IMR-90 (cell line): Measurements from ENCODE around the gene AWAT1. TPM values are rescaled to one million over a fixed set of nuclear protein-coding genes. Genes with fewer than 3 reads are reported as not detected.

Experiments
- ATAC-seq: fragments of 200-7000 bp; cut with Tn5 transposase; 2 replicates; pipeline ENCODE4 v1.9.1; 2020; ENCODE audit warnings: low read depth, mild to moderate bottlenecking, moderate library complexity
- BruUV-seq: library from RNA; stranded (reverse); fragments of 400-500 nt; replicated peaks from 2 replicates; lab custom pipeline; 2021; lab: Mats Ljungman, UMichigan
- CTCF ChIA-PET: fragments of 300-600 bp; formaldehyde crosslinking; extraction: SDS; loops from one replicate; lab custom pipeline; 2021; ENCODE audit warnings: antibody characterized with exemption; lab: Yijun Ruan, JAX
- POLR2A ChIA-PET: fragments of 300-600 bp; sonication (Branson Sonifier 250); formaldehyde crosslinking; loops from one replicate; lab custom pipeline; 2022; ENCODE audit warnings: antibody characterized with exemption; ENCODE audit not compliant: unreplicated experiment; lab: Charles Lee
- DNase-seq: peaks from one replicate; pipeline ENCODE4 v3.0.0; 2013
- H2AFZ ChIP-seq: replicated peaks from 2 replicates; pipeline ENCODE3; 2013; ENCODE audit warnings: low read length, mild to moderate bottlenecking; ENCODE audit not compliant: poor library complexity
- H2AK5ac ChIP-seq: 2 replicates; pipeline ENCODE4 v1.6.1; 2013; ENCODE audit warnings: low read depth, low read length, inconsistent platforms
- H2AK9ac ChIP-seq: replicated peaks from 2 replicates; pipeline ENCODE3; 2013; ENCODE audit warnings: mild to moderate bottlenecking, low read depth, low read length, moderate library complexity; ENCODE audit not compliant: poor library complexity
- H2BK120ac ChIP-seq: 2 replicates; pipeline ENCODE4 v1.6.1; 2013; ENCODE audit warnings: low read depth, low read length, inconsistent platforms
- H2BK15ac ChIP-seq: 3 replicates; pipeline ENCODE4 v1.6.1; 2013; ENCODE audit warnings: low read depth, low read length, inconsistent platforms
- H2BK20ac ChIP-seq: 2 replicates; pipeline ENCODE4 v1.6.1; 2013; ENCODE audit warnings: low read depth, mild to moderate bottlenecking, inconsistent platforms, low read length, moderate library complexity
- H2BK5ac ChIP-seq: 2 replicates; pipeline ENCODE4 v1.6.1; 2013; ENCODE audit warnings: mild to moderate bottlenecking, low read depth, low read length, inconsistent platforms; ENCODE audit not compliant: poor library complexity, severe bottlenecking
- H3K14ac ChIP-seq: replicated peaks from 2 replicates; pipeline ENCODE4 v1.6.1; 2013; ENCODE audit warnings: low read depth, low read length, inconsistent platforms
- H3K18ac ChIP-seq: 2 replicates; pipeline ENCODE4 v1.6.1; 2013; ENCODE audit warnings: low read depth, low read length, control low read depth
- H3K23ac ChIP-seq: 2 replicates; pipeline ENCODE4 v1.6.1; 2013; ENCODE audit warnings: low read depth, low read length, inconsistent platforms
- H3K27ac ChIP-seq: 2 replicates; pipeline ENCODE4 v1.5.1; 2013; ENCODE audit warnings: mild to moderate bottlenecking, control low read depth, low read length; ENCODE audit not compliant: insufficient read depth
- H3K27me3 ChIP-seq: 2 replicates; pipeline ENCODE4 v1.6.1; 2013; ENCODE audit warnings: low read length; ENCODE audit not compliant: control insufficient read depth, insufficient read depth
- H3K36me3 ChIP-seq: 2 replicates; pipeline ENCODE4 v1.6.1; 2013; ENCODE audit warnings: low read length, mixed read lengths; ENCODE audit not compliant: control insufficient read depth, insufficient read depth
- H3K4ac ChIP-seq: 2 replicates; pipeline ENCODE4 v1.6.1; 2013; ENCODE audit warnings: low read depth, low read length, inconsistent platforms
- H3K4me1 ChIP-seq: 2 replicates; pipeline ENCODE4 v1.6.1; 2013; ENCODE audit warnings: low read length, mixed read lengths; ENCODE audit not compliant: control insufficient read depth, insufficient read depth
- H3K4me2 ChIP-seq: 2 replicates; pipeline ENCODE4 v1.6.1; 2013; ENCODE audit warnings: low read depth, mild to moderate bottlenecking, control low read depth, low read length, moderate library complexity
- H3K4me3 ChIP-seq: 2 replicates; pipeline ENCODE4 v1.5.1; 2013; ENCODE audit warnings: low read depth, mild to moderate bottlenecking, control low read depth, low read length, moderate library complexity; ENCODE audit not compliant: insufficient read depth
- H3K56ac ChIP-seq: 2 replicates; pipeline ENCODE4 v1.6.1; 2013; ENCODE audit warnings: low read length, inconsistent platforms; ENCODE audit not compliant: insufficient read depth; ENCODE audit errors: extremely low read depth
- H3K79me1 ChIP-seq, 2 experiments: 2 replicates each; pipeline ENCODE4 v1.6.1; 2013; ENCODE audit warnings: low read length in 2 of 2, inconsistent platforms in 1 of 2, low read depth in 1 of 2
- H3K9ac ChIP-seq: 2 replicates; pipeline ENCODE4 v1.6.1; 2013; ENCODE audit warnings: low read depth, low read length, control low read depth
- H3K9me1 ChIP-seq: 2 replicates; pipeline ENCODE4 v1.6.1; 2013; ENCODE audit warnings: low read length, inconsistent platforms; ENCODE audit not compliant: insufficient read depth
- H3K9me3 ChIP-seq: 2 replicates; pipeline ENCODE4 v1.6.1; 2013; ENCODE audit warnings: low read length; ENCODE audit not compliant: control insufficient read depth, insufficient read depth
- H4K20me1 ChIP-seq: 2 replicates; pipeline ENCODE4 v1.6.1; 2013; ENCODE audit warnings: low read length, inconsistent platforms; ENCODE audit not compliant: insufficient read depth
- H4K5ac ChIP-seq: 2 replicates; pipeline ENCODE4 v1.6.1; 2013; ENCODE audit warnings: mild to moderate bottlenecking, low read depth, low read length, control low read depth
- H4K8ac ChIP-seq, 2 experiments: 2 replicates each; pipeline ENCODE4 v1.6.1; 2013; ENCODE audit warnings: low read depth in 2 of 2, low read length in 2 of 2, control low read depth in 1 of 2, inconsistent platforms in 1 of 2
- H4K91ac ChIP-seq: 2 replicates; pipeline ENCODE4 v1.6.1; 2013; ENCODE audit warnings: low read depth, low read length, inconsistent platforms; ENCODE audit not compliant: insufficient read depth
- CEBPB ChIP-seq: IDR thresholded peaks from 2 replicates; pipeline ENCODE4 v1.6.1; 2012; ENCODE audit warnings: low read depth, low read length, improper control_type of control experiment
- CHD1 ChIP-seq: IDR thresholded peaks from 2 replicates; pipeline ENCODE4 v1.6.1; 2012; ENCODE audit warnings: low read depth, low read length, improper control_type of control experiment
- FOS ChIP-seq: fragments of 150-350 bp; IDR thresholded peaks from 2 replicates; pipeline ENCODE4 v1.6.1; 2016; ENCODE audit warnings: low read depth, low read length
- MAFK ChIP-seq: IDR thresholded peaks from 2 replicates; pipeline ENCODE4 v1.6.1; 2012; ENCODE audit warnings: low read depth, low read length, improper control_type of control experiment
- MAZ ChIP-seq: IDR thresholded peaks from 2 replicates; pipeline ENCODE4 v1.6.1; 2012; ENCODE audit warnings: low read depth, mild to moderate bottlenecking, low read length, improper control_type of control experiment, moderate library complexity, borderline replicate concordance
- NFE2L2 ChIP-seq: fragments of 150-350 bp; IDR thresholded peaks from 2 replicates; pipeline ENCODE4 v1.6.1; 2016; ENCODE audit warnings: low read depth, mild to moderate bottlenecking, low read length
- POLR2A ChIP-seq: IDR thresholded peaks from 2 replicates; pipeline ENCODE4 v1.6.1; 2012; ENCODE audit warnings: mild to moderate bottlenecking, low read depth, low read length
- RFX5 ChIP-seq: IDR thresholded peaks from 2 replicates; pipeline ENCODE4 v1.8.0; 2012; ENCODE audit warnings: low read depth, mild to moderate bottlenecking, low read length, moderate library complexity
- SMC3 ChIP-seq: fragments of 150-350 bp; IDR thresholded peaks from 2 replicates; pipeline ENCODE4 v1.6.1; 2016; ENCODE audit warnings: low read depth, mild to moderate bottlenecking, antibody characterized with exemption, low read length, moderate library complexity
- WGBS, 2 experiments: methylation state at CpG; one replicate each; pipeline versions ENCODE4 v1.1.5 to v1.1.7; 2013; ENCODE audit warnings: missing lambda C conversion rate in 2 of 2; ENCODE audit not compliant: insufficient read length in 1 of 2; ENCODE audit errors: extremely low coverage in 2 of 2; 5-methylcytosine and 5-hydroxymethylcytosine counted together
- dilution Hi-C: fragments of 300-500 bp; cut with HindIII; formaldehyde crosslinking; loops from one replicate; pipeline ENCODE4 v1.14.3; 2018; ENCODE audit warnings: low sequenced_read_pairs; ENCODE audit not compliant: unreplicated experiment
- in situ Hi-C: fragments of 300-500 bp; cut with MboI; formaldehyde crosslinking; loops from 3 replicates; pipeline ENCODE4 v1.14.3; 2019; ENCODE audit warnings: low sequenced_read_pairs, inconsistent platforms, mixed read lengths
- intact Hi-C: fragments of 100-400 bp; cut with micrococcal nuclease; formaldehyde crosslinking; loops from 2 replicates; pipeline ENCODE4 v1.10.0; 2022
- polyA plus RNA-seq, 3 experiments: library from polyadenylated mRNA; depleted of rRNA; stranded (reverse); fragments of >200 nt; gene quantifications; 2 replicates each; pipeline ENCODE4 v1.2.3, GENCODE V29; 2012; ENCODE audit warnings: low replicate concordance in 1 of 3
- total RNA-seq: library from RNA; depleted of rRNA; stranded (reverse); fragments of >200 nt; gene quantifications from 2 replicates; pipeline ENCODE4 v1.2.3, GENCODE V29; 2012

The AWAT1 gene
- total and polyA plus RNA-seq, 2 of the 4 experiments (the other 2 are of a cell fraction) = not detected

DNA sequence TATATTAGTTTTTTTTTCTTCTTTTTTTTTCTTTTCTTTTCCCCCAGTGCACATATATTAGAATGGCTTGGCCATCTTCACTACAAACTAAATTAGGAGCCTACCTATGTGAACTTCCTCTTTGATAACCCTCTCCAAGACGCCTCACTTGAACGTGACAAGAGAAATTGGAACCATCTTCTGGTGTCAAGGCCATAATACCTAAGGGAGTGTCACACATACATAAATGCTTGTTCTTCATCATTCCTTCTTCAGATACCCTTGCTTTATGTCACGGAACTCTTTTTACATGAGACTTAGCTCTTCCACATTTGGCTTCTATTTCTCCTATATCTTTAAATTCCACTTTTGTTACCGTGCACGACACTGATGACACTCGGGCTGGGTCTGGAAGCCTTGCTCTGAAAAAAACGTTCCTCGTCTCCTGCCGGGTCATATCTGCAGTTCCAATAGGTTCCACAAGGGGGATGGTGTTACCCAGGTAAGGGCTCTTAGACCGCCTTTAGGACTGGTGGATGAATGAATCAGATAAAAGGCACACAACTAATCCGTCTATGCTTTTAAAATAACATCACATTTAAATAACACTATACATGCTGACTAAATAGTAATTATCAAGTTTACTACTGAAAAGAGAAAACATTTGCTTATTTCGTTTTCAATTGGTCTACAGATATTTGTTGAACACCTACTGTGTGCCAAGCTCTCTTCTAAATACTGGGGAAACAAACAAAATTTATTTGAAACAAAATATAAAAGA, 37.3 kb upstream of the AWAT1 start (continued):
- no peak for TF ChIP-seq NFE2L2

DNA sequence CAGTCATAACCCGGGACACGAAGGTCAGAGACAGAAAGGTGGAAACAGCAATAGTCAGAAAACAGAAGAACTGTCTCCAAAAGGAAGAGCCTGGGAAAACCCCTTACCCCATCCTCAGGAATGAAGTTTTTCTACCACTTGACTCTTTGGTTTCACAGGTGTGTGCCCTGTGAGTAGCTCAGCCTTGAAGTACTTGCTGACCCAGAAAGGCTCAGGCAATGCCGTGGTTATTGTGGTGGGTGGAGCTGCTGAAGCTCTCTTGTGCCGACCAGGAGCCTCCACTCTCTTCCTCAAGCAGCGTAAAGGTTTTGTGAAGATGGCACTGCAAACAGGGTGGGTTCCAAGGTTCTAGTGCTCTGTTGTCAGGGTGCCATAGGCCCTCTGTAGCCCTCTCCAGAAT, 32.7 kb upstream of the AWAT1 start:
- TF ChIP-seq RFX5 (no peak), MAZ (no peak), CHD1 (no peak), FOS (no peak), NFE2L2 (no peak), MAFK (no peak), SMC3 (no peak), POLR2A (no peak), CEBPB (no peak)
- Histone ChIP-seq H3K4me3 (no peak overlapping the region), H4K91ac (no peak overlapping the region), H2AFZ (no peak overlapping the region), H4K20me1 (no peaks in the 10 kb centered on the region), H3K23ac (no peak overlapping the region), H3K4me2 (no peak overlapping the region), H3K18ac (no peak overlapping the region), H4K5ac (no peak overlapping the region), H3K9ac (no peak overlapping the region), H3K56ac (no peak overlapping the region), H2BK20ac (no peak overlapping the region), H3K27me3 (peaks cover 12% of the 10 kb centered on the region), H2AK5ac (no peak overlapping the region), H4K8ac (no peak overlapping the region), H3K36me3 (no peaks in the 10 kb centered on the region), H3K4ac (no peak overlapping the region), H2BK5ac (no peak overlapping the region), H3K9me3 (0 out of 2 replicates have a peak, but pooled peaks cover 2% of the 10 kb centered on the region), H3K14ac (no peak overlapping the region), H2BK120ac (no peak overlapping the region), H3K4me1 (no peaks in the 10 kb centered on the region), H2BK15ac (no peak overlapping the region), H3K27ac (no peak overlapping the region), H2AK9ac (no peak overlapping the region), H3K79me1 (no peaks in the 10 kb centered on the region), H3K9me1 (no peaks in the 10 kb centered on the region)
- no peak for DNase-seq
- BruUV-seq = no TSS peak
- ATAC-seq = no peak
- ChIA-PET CTCF (no interaction called here), POLR2A (no interaction called here)
- dilution Hi-C loops = no loop called here
- WGBS, 2 experiments = no CpG with 5 or more reads among the region's 5 CpGs
- intact Hi-C loops = no loop called here
- in situ Hi-C loops = no loop called here
